LNCaP clone FGC (cell line): Measurements from ENCODE around the gene RAB1B.
"Not testable (repeated sequence)": the region's sequence is repeated elsewhere in the genome, so short reads cannot be mapped to it uniquely, and the experiment has no call there.

ENCODE experiments used
- DNase-seq: peaks from one replicate; pipeline ENCODE4 v3.0.0-alpha.2; 2011; ENCODE audit warnings: low read depth
- H3K4me3 ChIP-seq: 2 replicates; pipeline ENCODE4 v1.5.1; 2011; ENCODE audit warnings: mild to moderate bottlenecking, low read depth, low read length, control low read depth
- CTCF ChIP-seq: IDR thresholded peaks from 2 replicates; pipeline ENCODE4 v1.5.1; 2012; ENCODE audit warnings: mild to moderate bottlenecking; ENCODE audit not compliant: control insufficient read depth, insufficient read depth; ENCODE audit errors: extremely low read depth

Gene RAB1B

GRCh38 chr11:66317322-66317722, 48.9 kb downstream of the RAB1B start:
- no peak for DNase-seq
- no peak for TF ChIP-seq CTCF
- no peak overlapping the region for H3K4me3 ChIP-seq

GRCh38 chr11:66317723-66318599, 49.5 kb downstream of the RAB1B start:
- TF ChIP-seq CTCF = no peak
- DNase-seq = no peak
- no peak overlapping the region for H3K4me3 ChIP-seq

- DNase-seq = no peak
- H3K4me3 ChIP-seq = no peak overlapping the region
- TF ChIP-seq CTCF = no peak
Measured at GRCh38 chr11:66318600-66318970, 50.1 kb downstream of the RAB1B start.

- not testable (repeated sequence) for DNase-seq, H3K4me3 ChIP-seq
Measured at GRCh38 chr11:66320289-66320688, 51.9 kb downstream of the RAB1B start.

GRCh38 chr11:66320748-66321147, 52.3 kb downstream of the RAB1B start:
- DNase-seq, H3K4me3 ChIP-seq: not testable (repeated sequence)

GRCh38 chr11:66321606-66322005, 53.2 kb downstream of the RAB1B start:
- no peak for DNase-seq
- no peak overlapping the region for H3K4me3 ChIP-seq
- TF ChIP-seq CTCF = no peak

GRCh38 chr11:66322732-66323427, 54.4 kb downstream of the RAB1B start:
- H3K4me3 ChIP-seq = no peak overlapping the region
- DNase-seq = no peak
- no peak for TF ChIP-seq CTCF

- no peak overlapping the region for H3K4me3 ChIP-seq
- no peak for TF ChIP-seq CTCF
- DNase-seq = no peak
Measured at GRCh38 chr11:66323684-66324083, 55.2 kb downstream of the RAB1B start.
